VCaP (cell line): ENCODE data around the gene COL27A1.
"Not testable (repeated sequence)": the region's sequence is repeated elsewhere in the genome, so short reads cannot be mapped to it uniquely, and the experiment has no call there.

Source experiments
- H3K27ac ChIP-seq: fragments of 450-650 bp; 2 replicates; pipeline ENCODE4 v1.5.1; 2017
- TF ChIP-seq, protein P1 (sequence below): fragments of 450-650 bp; conservative IDR thresholded peaks from 2 replicates; pipeline ENCODE4 v1.5.1; 2017; ENCODE audit warnings: mild to moderate bottlenecking, moderate library complexity

Gene COL27A1

DNA sequence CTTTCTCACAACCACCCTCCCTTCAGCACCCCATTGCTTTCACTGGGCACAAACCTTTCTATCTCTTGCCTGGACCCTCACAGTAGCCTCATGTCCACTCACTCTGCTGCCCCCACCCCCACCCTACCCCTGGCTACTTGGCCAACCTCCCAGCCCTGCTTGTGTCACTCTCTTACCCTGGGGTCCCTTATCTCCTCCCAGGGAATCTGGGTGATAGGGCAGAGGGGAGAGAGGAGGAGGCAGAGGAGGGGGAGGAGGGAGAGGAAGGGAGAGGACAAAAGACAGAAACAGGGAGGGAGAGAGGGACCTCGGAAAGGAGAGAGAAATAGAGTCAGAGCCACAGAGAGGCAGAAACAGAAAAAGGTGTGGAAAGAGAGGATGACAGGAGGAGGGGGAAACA lies 31.2 kb upstream of the COL27A1 start:
- TF ChIP-seq, protein P1, sequence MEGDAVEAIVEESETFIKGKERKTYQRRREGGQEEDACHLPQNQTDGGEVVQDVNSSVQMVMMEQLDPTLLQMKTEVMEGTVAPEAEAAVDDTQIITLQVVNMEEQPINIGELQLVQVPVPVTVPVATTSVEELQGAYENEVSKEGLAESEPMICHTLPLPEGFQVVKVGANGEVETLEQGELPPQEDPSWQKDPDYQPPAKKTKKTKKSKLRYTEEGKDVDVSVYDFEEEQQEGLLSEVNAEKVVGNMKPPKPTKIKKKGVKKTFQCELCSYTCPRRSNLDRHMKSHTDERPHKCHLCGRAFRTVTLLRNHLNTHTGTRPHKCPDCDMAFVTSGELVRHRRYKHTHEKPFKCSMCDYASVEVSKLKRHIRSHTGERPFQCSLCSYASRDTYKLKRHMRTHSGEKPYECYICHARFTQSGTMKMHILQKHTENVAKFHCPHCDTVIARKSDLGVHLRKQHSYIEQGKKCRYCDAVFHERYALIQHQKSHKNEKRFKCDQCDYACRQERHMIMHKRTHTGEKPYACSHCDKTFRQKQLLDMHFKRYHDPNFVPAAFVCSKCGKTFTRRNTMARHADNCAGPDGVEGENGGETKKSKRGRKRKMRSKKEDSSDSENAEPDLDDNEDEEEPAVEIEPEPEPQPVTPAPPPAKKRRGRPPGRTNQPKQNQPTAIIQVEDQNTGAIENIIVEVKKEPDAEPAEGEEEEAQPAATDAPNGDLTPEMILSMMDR, result no peak
- no peak overlapping the region for H3K27ac ChIP-seq

GRCh38 chr9:114124666-114125475 lies 30.5 kb upstream of the COL27A1 start:
- H3K27ac ChIP-seq, result no peak overlapping the region
- TF ChIP-seq, protein P1, result no peak

DNA sequence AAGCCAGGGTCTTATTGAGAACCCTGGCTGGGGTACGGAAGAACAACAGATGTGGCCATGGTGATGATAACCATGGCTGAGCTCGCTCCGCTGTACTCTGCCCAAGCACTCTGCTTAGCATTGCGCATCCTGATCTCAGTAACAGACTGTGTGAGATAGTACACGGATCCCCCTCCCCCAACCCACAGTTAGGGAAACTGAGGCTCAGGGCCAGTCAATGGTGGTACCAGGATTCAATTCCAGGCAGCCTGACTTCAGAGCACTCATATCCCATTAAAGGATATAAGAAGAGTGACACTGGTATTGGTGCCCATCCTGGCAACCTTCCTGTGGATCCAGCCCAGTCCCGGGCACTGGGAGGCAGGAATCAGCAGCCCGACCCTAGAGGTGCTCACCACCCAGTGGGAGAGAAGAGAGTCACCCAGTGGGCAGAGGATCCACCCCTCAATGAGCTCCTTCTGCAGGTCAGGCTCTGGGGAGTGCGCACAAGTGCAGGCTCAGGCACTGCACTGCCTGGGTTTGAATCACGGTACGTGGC lies 29.8 kb upstream of the COL27A1 start:
- no peak overlapping the region for H3K27ac ChIP-seq
- TF ChIP-seq, protein P1, result no peak

DNA sequence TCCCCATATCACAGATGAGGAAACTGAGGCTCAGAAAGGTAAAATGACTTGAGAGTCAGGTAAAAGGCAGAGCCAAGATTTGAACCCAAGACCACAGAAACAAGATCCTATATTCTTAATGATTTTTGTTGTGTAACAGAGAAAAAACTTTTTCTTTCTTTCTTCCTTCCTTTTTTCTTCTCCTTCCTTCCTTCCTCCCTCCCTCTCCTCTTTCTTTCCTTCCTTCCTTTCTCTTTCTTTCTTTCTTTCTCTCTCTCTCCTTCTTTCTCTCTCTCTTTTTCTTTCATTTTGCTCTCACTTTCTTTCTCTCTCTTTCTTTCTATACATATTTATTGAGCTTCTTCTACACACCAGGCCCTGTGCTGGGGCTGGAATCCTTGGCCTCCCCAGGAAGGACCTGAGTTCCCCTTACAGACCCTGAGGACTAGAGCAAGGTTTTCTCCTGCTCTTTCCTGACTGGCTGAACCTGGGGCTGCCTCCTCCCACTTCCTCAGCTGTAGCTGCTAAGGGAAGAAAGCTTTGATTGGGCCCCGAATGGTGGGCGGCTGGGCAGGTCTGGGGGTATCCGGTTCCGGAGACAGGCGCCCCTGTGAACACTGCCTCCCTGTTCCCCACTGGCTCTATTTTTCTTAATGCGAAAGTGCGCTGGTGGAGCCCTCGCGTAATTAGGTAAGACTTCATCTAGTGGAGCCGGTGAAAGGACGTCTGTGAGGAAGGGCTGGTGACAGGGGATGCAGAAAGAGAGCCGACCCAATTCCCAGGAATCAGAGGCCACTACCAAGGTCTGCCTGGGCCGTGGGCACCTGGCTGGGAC lies 28.9 kb upstream of the COL27A1 start:
- no peak overlapping the region for H3K27ac ChIP-seq
- TF ChIP-seq, protein P1, result no peak

DNA sequence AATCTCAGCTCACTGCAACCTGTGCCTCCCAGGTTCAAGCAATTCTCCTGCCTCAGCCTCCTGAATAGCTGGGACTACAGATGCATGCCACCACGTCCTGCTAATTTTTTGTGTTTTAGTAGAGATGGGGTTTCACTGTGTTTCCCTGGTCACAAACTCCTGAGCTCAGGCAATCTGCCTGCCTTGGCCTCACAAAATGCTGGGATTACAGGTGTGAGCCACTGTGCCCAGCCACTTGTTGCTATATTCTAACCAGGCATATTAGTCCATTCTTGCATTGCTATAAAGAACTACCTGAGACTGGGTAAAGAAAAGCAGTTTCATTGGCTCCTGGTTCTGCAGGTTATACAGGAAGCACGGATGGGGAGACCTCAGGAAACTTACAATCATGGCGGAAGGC lies 26.6 kb upstream of the COL27A1 start:
- not testable (repeated sequence) for H3K27ac ChIP-seq

DNA sequence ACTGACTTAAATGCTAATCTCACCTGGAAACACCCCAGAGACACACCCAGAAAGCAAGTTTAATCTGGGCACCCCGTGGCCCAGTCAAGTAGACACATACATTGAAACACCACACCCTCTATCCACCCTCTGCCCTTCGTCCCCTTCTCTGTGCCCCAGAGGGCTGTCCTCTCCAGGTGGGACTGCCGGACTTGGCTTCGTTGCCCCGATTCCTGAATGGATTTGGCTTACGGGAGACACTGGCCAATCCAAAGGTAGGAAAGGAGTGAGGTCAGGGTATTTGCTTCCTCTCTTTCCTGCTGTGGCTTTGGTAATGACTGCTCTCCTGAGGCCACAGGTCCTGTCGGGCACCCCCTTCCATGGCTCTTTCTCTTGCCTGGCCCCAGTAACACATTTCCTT lies 25.2 kb upstream of the COL27A1 start:
- H3K27ac ChIP-seq, result no peak overlapping the region
- TF ChIP-seq, protein P1, result no peak

GRCh38 chr9:114130624-114131277 lies 24.6 kb upstream of the COL27A1 start:
- TF ChIP-seq, protein P1, result no peak

More at GRCh38 chr9:114130624-114131277, 24.6 kb upstream of the COL27A1 start:
- H3K27ac ChIP-seq, result no peak overlapping the region
